H9 (cell line): ENCODE results near the gene TSHZ1. TPM values are rescaled to one million over a fixed set of nuclear protein-coding genes. Genes with fewer than 3 reads are reported as not detected.

Experiments
- DNase-seq: peaks from one replicate; pipeline ENCODE4 v3.0.0-alpha.2; 2017
- H2AFZ ChIP-seq: one replicate; pipeline ENCODE4 v1.6.1; 2013; ENCODE audit warnings: mild to moderate bottlenecking, low read length, control low read depth, moderate library complexity
- H2AK5ac ChIP-seq: 2 replicates; pipeline ENCODE4 v1.6.1; 2013; ENCODE audit warnings: low read length, control low read depth, mixed read lengths; ENCODE audit not compliant: insufficient read length
- H2BK120ac ChIP-seq: one replicate; pipeline ENCODE4 v1.6.1; 2013; ENCODE audit warnings: low read depth, mild to moderate bottlenecking, low read length, control low read depth, inconsistent platforms; ENCODE audit not compliant: poor library complexity, severe bottlenecking
- H2BK12ac ChIP-seq: 2 replicates; pipeline ENCODE4 v1.6.1; 2013; ENCODE audit warnings: low read length, control low read depth, mixed read lengths, low read depth; ENCODE audit not compliant: insufficient read length
- H2BK15ac ChIP-seq: 2 replicates; pipeline ENCODE4 v1.6.1; 2013; ENCODE audit warnings: low read depth, low read length, control low read depth
- H2BK20ac ChIP-seq: one replicate; pipeline ENCODE4 v1.6.1; 2013; ENCODE audit warnings: low read depth, mild to moderate bottlenecking, low read length, control low read depth, inconsistent platforms; ENCODE audit not compliant: poor library complexity, severe bottlenecking
- H2BK5ac ChIP-seq: 2 replicates; pipeline ENCODE4 v1.6.1; 2013; ENCODE audit warnings: low read length, control low read depth, mixed read lengths; ENCODE audit not compliant: insufficient read length
- H3K14ac ChIP-seq: 2 replicates; pipeline ENCODE4 v1.6.1; 2013; ENCODE audit warnings: low read length, control low read depth; ENCODE audit not compliant: insufficient read depth
- H3K18ac ChIP-seq: 2 replicates; pipeline ENCODE4 v1.6.1; 2013; ENCODE audit warnings: low read depth, mild to moderate bottlenecking, mixed read lengths, low read length, control low read depth; ENCODE audit not compliant: insufficient read length
- H3K23ac ChIP-seq: 2 replicates; pipeline ENCODE4 v1.6.1; 2013; ENCODE audit warnings: low read length, control low read depth, mixed read lengths, low read depth; ENCODE audit not compliant: insufficient read length
- H3K23me2 ChIP-seq: 2 replicates; pipeline ENCODE4 v1.6.1; 2013; ENCODE audit warnings: low read depth, mild to moderate bottlenecking, mixed read lengths, low read length, control low read depth; ENCODE audit not compliant: insufficient read length, poor library complexity, severe bottlenecking
- H3K27ac ChIP-seq: 2 replicates; pipeline ENCODE4 v1.5.1; 2013; ENCODE audit warnings: low read length, control low read depth, mixed read lengths, low read depth; ENCODE audit not compliant: insufficient read length
- H3K27me3 ChIP-seq: 2 replicates; pipeline ENCODE4 v1.6.1; 2013; ENCODE audit warnings: low read length, control low read depth, inconsistent platforms; ENCODE audit not compliant: insufficient read depth
- H3K4ac ChIP-seq: 2 replicates; pipeline ENCODE4 v1.6.1; 2013; ENCODE audit warnings: low read depth, mild to moderate bottlenecking, control low read depth, inconsistent platforms, low read length, moderate library complexity
- H3K4me1 ChIP-seq: 2 replicates; pipeline ENCODE4 v1.6.1; 2013; ENCODE audit warnings: low read length, control low read depth, inconsistent platforms; ENCODE audit not compliant: insufficient read depth
- H3K4me2 ChIP-seq: 2 replicates; pipeline ENCODE4 v1.6.1; 2013; ENCODE audit warnings: low read length, control low read depth, mixed read lengths; ENCODE audit not compliant: insufficient read length, insufficient read depth
- H3K56ac ChIP-seq: 2 replicates; pipeline ENCODE4 v1.6.1; 2013; ENCODE audit warnings: low read depth, mild to moderate bottlenecking, mixed read lengths, low read length, control low read depth; ENCODE audit not compliant: insufficient read length
- H3K79me1 ChIP-seq: 2 replicates; pipeline ENCODE4 v1.6.1; 2013; ENCODE audit warnings: low read depth, mild to moderate bottlenecking, moderate library complexity, low read length, control low read depth, inconsistent platforms; ENCODE audit not compliant: insufficient read depth, poor library complexity, severe bottlenecking
- H3K79me2 ChIP-seq: 2 replicates; pipeline ENCODE4 v1.6.1; 2013; ENCODE audit warnings: low read length, control low read depth, inconsistent platforms; ENCODE audit not compliant: insufficient read depth
- H3K9ac ChIP-seq: 2 replicates; pipeline ENCODE4 v1.6.1; 2013; ENCODE audit warnings: low read length, control low read depth, mixed read lengths; ENCODE audit not compliant: insufficient read length; ENCODE audit errors: extremely low read depth
- H3K9me3 ChIP-seq: one replicate; pipeline ENCODE4 v1.6.1; 2013; ENCODE audit warnings: low read depth, low read length, inconsistent platforms; ENCODE audit not compliant: control insufficient read depth
- H3T11ph ChIP-seq: one replicate; pipeline ENCODE4 v1.6.1; 2013; ENCODE audit warnings: mild to moderate bottlenecking, low read length, control low read depth, inconsistent platforms
- H4K20me1 ChIP-seq: one replicate; pipeline ENCODE4 v1.6.1; 2013; ENCODE audit not compliant: control insufficient read depth, insufficient read length, insufficient read depth
- H4K5ac ChIP-seq: 2 replicates; pipeline ENCODE4 v1.6.1; 2013; ENCODE audit warnings: low read depth, mild to moderate bottlenecking, mixed read lengths, low read length, control low read depth; ENCODE audit not compliant: insufficient read length
- H4K8ac ChIP-seq: replicated peaks from 2 replicates; pipeline ENCODE4 v1.6.1; 2013; ENCODE audit warnings: low read length, control low read depth, mixed read lengths, low read depth; ENCODE audit not compliant: insufficient read length
- H4K91ac ChIP-seq: 2 replicates; pipeline ENCODE4 v1.6.1; 2013; ENCODE audit warnings: low read depth, mild to moderate bottlenecking, moderate library complexity, mixed read lengths, low read length, control low read depth; ENCODE audit not compliant: insufficient read length
- H3K27ac Mint-ChIP-seq, 3 experiments: 2 replicates in 2 of 3; 3 replicates in 1 of 3; pipeline ENCODE4 v1.8.0; 2020 to 2021; ENCODE audit warnings: mixed read lengths in 3 of 3, mild to moderate bottlenecking in 1 of 3, moderate library complexity in 1 of 3
- H3K27me3 Mint-ChIP-seq: 2 replicates; pipeline ENCODE4 v1.8.0; 2021; ENCODE audit warnings: low read depth, mild to moderate bottlenecking, moderate library complexity, mixed read lengths
- H3K36me3 Mint-ChIP-seq, 3 experiments: 2 replicates in 2 of 3; 3 replicates in 1 of 3; pipeline ENCODE4 v1.8.0; 2020 to 2021; ENCODE audit warnings: low read depth in 3 of 3, mixed read lengths in 3 of 3; ENCODE audit not compliant: insufficient read depth in 1 of 3
- H3K4me1 Mint-ChIP-seq, 2 experiments: 2 replicates each; pipeline ENCODE4 v1.8.0; 2020; ENCODE audit warnings: mixed read lengths in 2 of 2
- H3K4me3 Mint-ChIP-seq, 2 experiments: 2 replicates in 1 of 2; 3 replicates in 1 of 2; pipeline ENCODE4 v1.8.0; 2020 to 2021; ENCODE audit warnings: mild to moderate bottlenecking in 2 of 2, mixed read lengths in 2 of 2, moderate library complexity in 1 of 2
- H3K9me3 Mint-ChIP-seq, 2 experiments: 2 replicates in 1 of 2; 3 replicates in 1 of 2; pipeline ENCODE4 v1.8.0; 2020; ENCODE audit warnings: mild to moderate bottlenecking in 2 of 2, mixed read lengths in 2 of 2, moderate library complexity in 1 of 2
- WGBS: extraction: QIAGEN DNeasy Blood & Tissue Kit; methylation state at CpG from one replicate; pipeline ENCODE4 v1.1.7; 2013; ENCODE audit warnings: missing lambda C conversion rate, low lambda C conversion rate, mixed read lengths; ENCODE audit not compliant: insufficient read length; ENCODE audit errors: extremely low coverage; 5-methylcytosine and 5-hydroxymethylcytosine counted together
- total RNA-seq: library from RNA; stranded (reverse); gene quantifications from 2 replicates; pipeline ENCODE4 v1.2.1, GENCODE V29; 2021
- TF ChIP-seq, protein P1 (sequence below): fragments of 200-600 bp; sonication (generic); conservative IDR thresholded peaks from 3 replicates; pipeline ENCODE4 v1.8.0; 2021; ENCODE audit warnings: antibody characterized with exemption, mild to moderate bottlenecking

Gene TSHZ1
- total RNA-seq, 1 experiment from 2014 or later: 0.15 TPM

DNA sequence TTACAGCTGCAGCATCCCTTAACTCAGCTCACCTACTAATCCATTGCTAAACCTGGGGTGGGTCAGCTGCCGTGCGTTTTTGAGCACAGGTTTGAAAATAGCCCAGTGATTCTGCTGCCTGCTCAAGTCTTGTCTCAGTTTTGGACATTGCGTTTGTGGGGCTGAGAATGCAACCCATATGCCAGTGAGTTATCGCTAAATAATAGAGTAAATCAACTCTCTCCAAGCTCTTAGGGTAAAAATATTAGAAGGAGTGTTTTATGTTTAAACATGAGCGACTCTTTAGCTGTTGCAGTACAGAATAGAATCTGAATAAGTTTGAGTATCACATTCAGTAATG, 2.1 kb downstream of the TSHZ1 start:
- no peak overlapping the region for H3K27ac Mint-ChIP-seq
- peaks cover 62% of the 10 kb centered on the region for H3K27me3 Mint-ChIP-seq

More for the DNA sequence above, 2.1 kb downstream of the TSHZ1 start:
- TF ChIP-seq, protein P1, sequence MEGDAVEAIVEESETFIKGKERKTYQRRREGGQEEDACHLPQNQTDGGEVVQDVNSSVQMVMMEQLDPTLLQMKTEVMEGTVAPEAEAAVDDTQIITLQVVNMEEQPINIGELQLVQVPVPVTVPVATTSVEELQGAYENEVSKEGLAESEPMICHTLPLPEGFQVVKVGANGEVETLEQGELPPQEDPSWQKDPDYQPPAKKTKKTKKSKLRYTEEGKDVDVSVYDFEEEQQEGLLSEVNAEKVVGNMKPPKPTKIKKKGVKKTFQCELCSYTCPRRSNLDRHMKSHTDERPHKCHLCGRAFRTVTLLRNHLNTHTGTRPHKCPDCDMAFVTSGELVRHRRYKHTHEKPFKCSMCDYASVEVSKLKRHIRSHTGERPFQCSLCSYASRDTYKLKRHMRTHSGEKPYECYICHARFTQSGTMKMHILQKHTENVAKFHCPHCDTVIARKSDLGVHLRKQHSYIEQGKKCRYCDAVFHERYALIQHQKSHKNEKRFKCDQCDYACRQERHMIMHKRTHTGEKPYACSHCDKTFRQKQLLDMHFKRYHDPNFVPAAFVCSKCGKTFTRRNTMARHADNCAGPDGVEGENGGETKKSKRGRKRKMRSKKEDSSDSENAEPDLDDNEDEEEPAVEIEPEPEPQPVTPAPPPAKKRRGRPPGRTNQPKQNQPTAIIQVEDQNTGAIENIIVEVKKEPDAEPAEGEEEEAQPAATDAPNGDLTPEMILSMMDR: no peak
- H3K18ac ChIP-seq: no peak overlapping the region
- peaks cover 19% of the 10 kb centered on the region for H3K23me2 ChIP-seq
- no CpG with 5 or more reads among the region's 5 CpGs for WGBS
- H2BK120ac ChIP-seq: no peak overlapping the region
- no peaks in the 10 kb centered on the region; the same call in 1 of the 2 replicates for H3K4me1 ChIP-seq
- no peak overlapping the region for H2BK20ac ChIP-seq
- no peak overlapping the region for H4K91ac ChIP-seq
- no peak overlapping the region for H4K8ac ChIP-seq
- peaks cover 0 to 2% (median 0%) of the 10 kb centered on the region in 3 experiments; a peak in 2 of 7 replicates for H3K36me3 Mint-ChIP-seq
- H2AFZ ChIP-seq: no peak overlapping the region
- H3K4me1 Mint-ChIP-seq: peaks cover 26 to 35% of the 10 kb centered on the region in 2 experiments
- H2AK5ac ChIP-seq: no peak overlapping the region
- peak overlapping the region; percentile 60 to 81 for H3K4me3 Mint-ChIP-seq
- no peak for DNase-seq
- no peaks in the 10 kb centered on the region for H3K79me2 ChIP-seq
- peaks cover 0 to 7% of the 10 kb centered on the region in 2 experiments; a peak in 1 of 5 replicates for H3K9me3 Mint-ChIP-seq
- no peak overlapping the region for H3K4ac ChIP-seq
- H2BK12ac ChIP-seq: no peak overlapping the region
- H2BK5ac ChIP-seq: no peak overlapping the region
- no peaks in the 10 kb centered on the region for H3K9me3 ChIP-seq
- H3K56ac ChIP-seq: no peak overlapping the region
- no peak overlapping the region for H3K27ac ChIP-seq
- peaks cover 28% of the 10 kb centered on the region for H3K27me3 ChIP-seq
- H4K5ac ChIP-seq: no peak overlapping the region
- H3K79me1 ChIP-seq: no peaks in the 10 kb centered on the region
- no peak overlapping the region for H3K23ac ChIP-seq
- H2BK15ac ChIP-seq: no peak overlapping the region
- H3K14ac ChIP-seq: no peak overlapping the region
- no peak overlapping the region for H3K9ac ChIP-seq
- H3K4me2 ChIP-seq: peak overlapping the region; percentile 51
- H3T11ph ChIP-seq: no peak overlapping the region
- no peaks in the 10 kb centered on the region for H4K20me1 ChIP-seq
